GM19467 (cell line): ENCODE results near the gene WFDC2.
A peak's percentile ranks its signal among the peaks of the same experiment; 100 is the strongest.
"Not testable (repeated sequence)": the region's sequence is repeated elsewhere in the genome, so short reads cannot be mapped to it uniquely, and the experiment has no call there.

Experiments
- ATAC-seq: cut with Tn5 transposase; IDR thresholded peaks from one replicate; pipeline ENCODE4 v1.9.1; 2021; ENCODE audit warnings: mild to moderate bottlenecking, moderate library complexity; ENCODE audit not compliant: unreplicated experiment

The WFDC2 gene

DNA sequence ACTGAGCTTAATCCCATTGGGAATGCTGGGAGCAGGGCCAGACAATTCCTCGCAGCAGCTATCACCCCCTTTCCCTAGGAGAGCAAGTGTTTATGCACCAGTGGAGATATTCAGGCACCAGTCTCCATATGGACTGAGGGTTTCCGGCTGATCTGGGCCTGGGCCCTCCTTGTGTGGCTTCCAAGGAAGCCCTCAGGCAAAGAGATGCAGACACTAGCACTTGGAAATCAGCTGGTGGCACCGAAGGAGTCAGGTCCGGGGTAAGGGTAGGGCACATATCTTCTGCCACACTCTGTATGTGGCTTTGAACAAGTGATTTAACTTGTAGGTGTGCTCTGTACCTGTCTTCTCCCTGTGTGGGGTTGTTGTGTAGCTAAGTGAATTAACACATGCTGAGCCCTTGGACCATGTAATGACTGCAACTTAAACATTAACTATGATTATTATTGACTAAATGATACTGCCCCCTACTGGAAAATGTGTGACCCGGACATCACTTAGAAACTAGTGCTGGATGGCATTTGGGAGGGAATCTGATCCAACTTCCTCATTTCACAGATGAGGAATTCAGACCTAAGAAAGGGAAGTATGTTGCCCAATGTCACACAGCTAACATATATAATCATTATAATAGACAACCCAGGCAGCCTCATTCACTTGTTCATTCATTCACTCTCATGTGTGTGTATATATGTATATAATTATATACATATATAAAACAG, 19.3 kb upstream of the WFDC2 start:
- ATAC-seq, result no peak

- ATAC-seq, result no peak
Measured at GRCh38 chr20:45452238-45452637, 17.3 kb upstream of the WFDC2 start.

DNA sequence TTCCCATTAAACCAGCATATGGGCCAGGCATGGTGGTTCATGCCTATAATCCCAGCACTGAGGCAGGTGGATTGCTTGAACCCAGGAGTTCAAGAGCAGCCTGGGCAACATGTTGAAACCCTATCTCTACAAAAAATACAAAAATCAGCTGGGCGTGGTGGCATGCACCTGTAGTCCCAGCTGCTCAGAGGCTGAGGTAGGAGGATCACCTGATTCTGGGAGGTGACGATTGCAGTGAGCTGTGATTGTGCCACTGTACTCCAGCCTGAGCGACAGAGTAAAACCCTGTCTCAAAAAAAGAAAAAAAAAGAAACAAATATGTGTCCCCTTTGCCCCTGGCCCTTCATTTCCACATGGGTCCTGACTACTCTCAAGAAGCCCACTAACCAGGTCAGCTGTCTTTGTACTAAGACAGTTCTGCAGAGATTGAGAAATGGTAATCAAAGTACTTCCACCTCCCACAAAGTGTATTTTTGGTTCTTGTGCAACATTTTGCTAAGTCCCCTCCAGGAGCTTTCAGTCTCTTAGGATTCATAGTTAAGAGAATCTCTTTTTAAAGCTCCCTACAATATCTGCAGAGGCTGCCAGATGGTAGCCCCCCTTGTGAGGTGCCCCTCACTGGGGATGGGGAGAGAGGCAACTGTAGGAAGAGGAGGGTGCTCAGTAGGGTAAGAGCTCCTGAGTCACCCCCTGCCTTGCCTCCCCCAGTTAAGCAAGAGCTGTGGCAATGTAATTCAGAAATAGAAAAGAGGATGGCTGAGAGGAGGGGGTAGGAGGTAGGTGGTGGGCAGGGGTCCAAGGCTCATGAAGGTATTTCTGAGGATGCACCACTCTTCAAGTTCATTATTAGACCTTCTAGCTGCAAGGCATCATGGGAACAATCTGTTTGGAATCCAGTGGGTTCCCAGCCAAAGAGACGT, 16.5 kb upstream of the WFDC2 start:
- no peak for ATAC-seq

- ATAC-seq, result no peak
Measured at GRCh38 chr20:45456632-45457031, 12.9 kb upstream of the WFDC2 start.

DNA sequence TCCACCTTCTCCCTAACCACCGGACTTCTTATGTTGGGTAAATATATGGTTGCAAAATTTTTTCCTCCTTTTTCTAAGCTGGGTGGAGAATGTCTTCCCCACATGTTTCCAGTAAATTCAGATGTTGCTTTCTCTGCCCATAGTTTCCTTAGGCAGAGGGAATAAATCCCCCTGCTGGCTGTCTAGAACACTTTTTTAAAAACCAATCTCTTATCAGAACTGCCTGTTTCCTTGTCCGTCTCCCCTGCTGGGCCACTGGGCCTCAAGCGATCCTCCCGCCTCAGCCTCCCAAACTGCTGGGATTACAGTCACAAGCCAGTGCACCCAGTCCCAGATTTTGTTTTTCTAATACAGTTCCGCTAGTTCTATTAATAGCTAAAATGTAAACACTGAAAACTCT, 9.9 kb upstream of the WFDC2 start:
- no peak for ATAC-seq

DNA sequence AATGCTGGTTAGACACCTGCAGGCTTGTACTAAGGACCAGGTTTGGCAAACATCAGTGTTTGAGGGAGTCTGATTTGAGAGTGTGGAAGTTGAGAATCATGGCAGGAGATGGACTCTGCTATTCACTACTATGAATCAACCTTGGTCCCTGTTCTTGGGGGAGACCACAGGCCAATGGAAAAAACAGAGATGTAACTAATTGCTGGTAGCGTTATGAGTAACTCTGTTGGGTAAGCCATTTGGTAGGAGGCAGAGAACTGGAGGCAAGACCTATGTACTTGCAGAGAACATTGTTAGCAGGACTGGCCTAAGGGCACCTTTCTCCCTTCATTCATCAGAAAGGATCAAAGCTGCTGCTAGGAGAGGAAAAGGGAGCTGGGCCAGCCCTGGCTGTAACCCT, 8.3 kb upstream of the WFDC2 start:
- no peak for ATAC-seq

- ATAC-seq, result no peak
Measured at GRCh38 chr20:45462711-45463509, 6.6 kb upstream of the WFDC2 start.

DNA sequence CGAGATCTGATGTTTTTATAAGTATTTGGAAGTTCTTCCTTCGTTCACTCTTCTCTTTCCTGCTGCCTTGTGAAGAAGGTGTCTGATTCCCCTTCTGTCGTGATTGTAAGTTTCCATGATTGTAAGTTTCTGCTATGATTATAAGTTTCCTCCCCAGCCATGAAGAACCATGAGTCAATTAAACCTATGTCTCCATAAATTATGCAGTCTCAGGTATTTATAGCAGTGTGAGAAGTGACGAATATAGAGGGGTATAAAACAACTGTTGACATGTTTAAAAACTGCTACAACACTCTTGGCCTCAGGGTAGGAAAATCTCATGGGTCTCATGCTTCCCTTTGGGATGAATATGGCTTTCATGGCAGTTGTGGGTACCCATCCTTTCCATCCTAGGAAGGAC, 5.8 kb upstream of the WFDC2 start:
- no peak for ATAC-seq

DNA sequence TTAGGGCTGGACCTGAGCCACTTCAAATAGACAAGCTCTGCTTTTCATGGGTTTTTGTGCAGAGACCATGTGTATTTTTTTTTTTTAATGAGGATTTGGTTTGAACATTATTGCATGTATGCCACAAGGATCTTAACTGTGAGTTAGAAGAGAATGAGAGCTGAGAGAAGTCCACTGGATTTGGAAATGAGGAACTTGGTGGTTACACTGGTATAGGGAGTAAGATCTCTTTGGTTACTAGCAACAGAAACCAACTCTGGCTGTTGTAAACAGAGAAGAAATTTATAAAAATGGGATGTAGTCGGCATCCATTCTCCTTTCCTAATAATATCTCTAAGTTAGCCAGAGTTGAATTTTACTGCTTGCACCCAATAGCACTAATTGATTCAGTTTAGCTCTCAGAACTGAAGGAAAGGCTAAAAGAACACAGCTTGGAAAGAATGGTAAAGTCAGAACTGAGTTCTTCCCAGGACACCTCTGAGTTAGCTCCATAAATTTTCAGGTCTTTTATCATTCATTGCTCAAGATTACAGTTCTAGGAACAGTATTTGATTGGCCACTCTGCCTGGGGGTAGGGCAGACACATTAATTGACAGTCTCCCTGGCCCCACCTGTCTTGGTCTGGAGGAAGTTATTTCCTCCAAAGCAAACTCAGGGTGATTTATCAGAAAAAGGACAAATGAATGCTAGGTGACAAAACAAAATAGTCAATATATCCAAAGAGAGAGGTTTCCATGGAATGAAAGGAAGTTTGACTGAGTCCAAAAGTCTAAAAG, 3.9 kb upstream of the WFDC2 start:
- ATAC-seq, result no peak

- ATAC-seq, result no peak
Measured at GRCh38 chr20:45467172-45467571, 2.4 kb upstream of the WFDC2 start.

DNA sequence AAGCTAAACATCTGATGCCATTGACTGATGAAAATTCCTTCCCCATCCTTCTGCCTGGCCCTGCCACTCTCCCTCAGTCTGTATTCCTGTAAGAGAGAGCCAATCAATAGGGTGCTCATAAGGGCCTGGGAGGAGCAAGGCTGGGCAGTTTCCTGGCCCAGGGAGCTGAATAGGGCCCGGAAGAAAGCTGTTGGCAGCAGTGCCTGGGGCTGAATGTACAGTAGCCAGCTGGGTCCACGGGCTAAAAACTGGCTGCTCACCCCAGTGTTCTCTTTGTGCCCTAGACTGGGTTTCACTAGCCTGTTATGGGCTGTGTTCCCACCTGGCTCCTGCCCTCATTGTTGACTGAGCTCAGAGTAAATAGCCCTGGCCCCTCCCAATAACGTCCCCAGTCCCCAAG, 1.7 kb upstream of the WFDC2 start:
- ATAC-seq, result no peak

DNA sequence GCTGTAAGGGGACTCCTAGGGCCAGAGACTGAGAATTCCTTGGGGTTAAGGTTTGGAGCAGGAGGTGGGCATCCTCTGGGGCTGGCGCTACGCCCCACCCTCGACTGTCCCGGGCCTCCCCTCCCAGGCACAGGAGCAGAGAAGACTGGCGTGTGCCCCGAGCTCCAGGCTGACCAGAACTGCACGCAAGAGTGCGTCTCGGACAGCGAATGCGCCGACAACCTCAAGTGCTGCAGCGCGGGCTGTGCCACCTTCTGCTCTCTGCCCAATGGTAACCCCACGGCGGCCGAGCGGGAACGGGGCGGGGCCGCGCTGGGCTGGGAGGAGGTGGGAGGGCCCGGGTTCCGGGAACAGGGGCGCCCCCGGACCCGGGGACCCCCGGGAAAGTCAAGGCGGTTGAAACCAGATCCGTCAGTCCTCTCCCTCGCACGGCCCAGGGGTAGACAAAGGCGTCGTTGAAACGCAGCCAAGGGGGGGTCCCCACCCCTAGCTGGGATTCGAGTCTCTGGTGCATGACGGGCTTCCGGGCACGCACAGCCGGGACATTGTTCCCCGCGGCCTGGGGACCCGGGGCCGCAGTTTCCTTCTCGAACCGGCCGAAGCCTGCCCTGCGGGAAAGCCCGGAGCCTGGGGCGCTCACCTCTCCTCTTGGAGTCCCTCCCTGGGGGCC, 844 bp downstream of the WFDC2 start:
- peak; percentile 56 for ATAC-seq

DNA sequence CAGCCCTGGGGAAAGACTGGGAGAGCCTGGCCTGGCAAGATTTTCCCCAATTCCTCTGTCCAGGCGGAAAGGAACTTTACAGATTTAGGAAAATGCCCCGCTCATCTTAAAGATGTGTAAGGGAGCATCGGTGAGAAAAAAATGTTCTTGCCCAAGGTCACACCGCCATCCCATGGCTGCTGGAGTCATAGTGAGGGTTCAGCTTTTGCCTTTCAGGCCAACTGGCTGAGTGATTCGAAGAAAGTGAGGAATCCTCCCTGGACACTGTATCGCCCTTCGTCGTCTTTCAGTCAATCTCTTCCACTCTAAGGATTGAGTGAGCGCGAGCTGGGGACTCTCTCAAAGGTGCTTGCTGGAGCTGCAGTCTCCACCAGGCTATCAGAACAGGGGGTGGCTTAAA, 1.4 kb downstream of the WFDC2 start:
- ATAC-seq, result peak; percentile 28

GRCh38 chr20:45472286-45472685, 2.7 kb downstream of the WFDC2 start:
- ATAC-seq, result not testable (repeated sequence)

- not testable (repeated sequence) for ATAC-seq
Measured at GRCh38 chr20:45477530-45478148, 8.1 kb downstream of the WFDC2 start.

GRCh38 chr20:45479822-45480221, 10.3 kb downstream of the WFDC2 start:
- ATAC-seq, result no peak

GRCh38 chr20:45484676-45485075, 15.1 kb downstream of the WFDC2 start:
- no peak for ATAC-seq

DNA sequence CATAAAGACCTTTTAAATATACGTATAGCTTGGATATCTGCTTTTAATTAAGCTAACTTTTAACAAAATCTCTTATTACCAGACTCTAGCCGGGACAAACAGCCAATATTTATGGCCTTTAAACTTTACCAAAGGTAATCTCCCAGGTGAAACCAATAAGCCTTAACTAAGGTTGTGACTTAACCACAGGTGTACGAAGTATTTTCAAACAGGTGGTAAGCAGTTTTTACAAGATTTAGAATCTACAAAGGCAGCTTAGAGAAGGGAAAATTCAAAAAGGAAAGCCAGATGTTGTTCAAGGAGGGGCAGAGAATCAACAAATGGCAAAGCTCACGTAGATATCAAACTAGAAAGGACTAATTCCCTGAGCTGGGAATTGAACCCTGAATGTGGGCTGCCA, 15.8 kb downstream of the WFDC2 start:
- ATAC-seq, result no peak

DNA sequence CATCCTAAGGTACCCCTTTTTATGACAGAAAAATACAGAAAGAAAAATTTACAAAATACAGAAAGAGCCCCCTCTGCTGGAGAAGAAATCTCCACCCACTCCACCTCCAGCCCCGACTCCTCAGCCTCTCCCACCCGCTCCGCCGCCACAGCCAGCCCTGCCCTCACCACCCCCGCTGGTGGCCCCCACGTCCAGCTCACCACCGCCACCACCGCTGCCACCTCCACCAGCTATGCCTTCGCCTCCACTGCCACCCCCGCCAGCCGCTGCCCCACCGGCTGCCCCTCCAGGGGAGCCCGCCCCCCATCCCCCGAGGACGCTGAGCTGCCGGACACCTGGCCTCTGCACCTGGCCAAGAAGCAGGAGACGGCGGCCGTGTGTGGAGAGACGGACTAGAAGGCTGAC, 17.7 kb downstream of the WFDC2 start:
- no peak for ATAC-seq

DNA sequence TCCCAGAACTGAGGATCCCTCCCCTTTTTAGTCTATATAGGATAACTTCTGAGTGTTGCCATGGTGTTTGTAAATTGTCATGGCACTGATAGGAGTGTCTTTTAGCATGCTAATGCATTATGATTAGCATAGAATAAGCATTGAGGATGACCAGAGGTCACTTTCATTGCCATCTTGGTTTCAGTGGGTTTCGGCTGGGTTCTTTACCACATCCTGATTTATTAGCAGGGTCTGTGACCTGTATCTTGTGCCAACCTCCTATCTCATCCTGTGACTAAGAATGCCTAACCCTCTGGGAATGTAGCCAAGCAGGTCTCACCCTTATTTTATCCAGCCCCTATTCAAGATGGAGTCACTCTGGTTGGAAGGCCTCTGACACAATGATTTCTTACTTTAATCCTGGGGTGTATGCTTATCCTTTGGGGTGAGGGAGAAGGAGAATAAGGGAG, 19.6 kb downstream of the WFDC2 start:
- ATAC-seq, result no peak
